Measurements from ENCODE around the gene TRIP4. TPM values are rescaled to one million over a fixed set of nuclear protein-coding genes. Genes with fewer than 3 reads are reported as not detected.
"Not testable (repeated sequence)": the region's sequence is repeated elsewhere in the genome, so short reads cannot be mapped to it uniquely, and the experiment has no call there.

Gene TRIP4
- total and polyA plus RNA-seq, 4 donors, result 6.3 to 10.7 (median 7.6) TPM

- TF ChIP-seq EGR1 (IDR thresholded peaks at IDR 0.05; ENCODE audit: low read depth in 2 of 2) (no peak), JUND (IDR thresholded peaks at IDR 0.05) (no peak), CTCF (IDR thresholded peaks at IDR 0.05; ENCODE audit: low read depth, low read length, missing input control) (no peak), TAF1 (conservative IDR thresholded peaks at IDR 0.05) (no peak)
Observed at GRCh38 chr15:64493641-64494040, 106.0 kb downstream of the TRIP4 start (continued).

GRCh38 chr15:64495968-64496367 lies 108.3 kb downstream of the TRIP4 start:
- H3K4me1 ChIP-seq (ENCODE audit: control insufficient read depth in 4 of 4, insufficient read depth in 4 of 4, low read length in 3 of 4); H3K27me3 ChIP-seq (ENCODE audit: control insufficient read depth in 4 of 4, insufficient read depth in 4 of 4, low read length in 3 of 4); H3K9ac ChIP-seq (ENCODE audit: low read depth in 1 of 2, low read length in 2 of 2); DNase-seq (ENCODE audit: low spot score); H3K27ac ChIP-seq (ENCODE audit: low read depth in 1 of 2, low read length in 2 of 2); H3K4me3 ChIP-seq (ENCODE audit: low read depth in 1 of 3, low read length in 3 of 3); H3K9me3 ChIP-seq (ENCODE audit: control insufficient read depth in 4 of 4, low read length in 3 of 4): not testable (repeated sequence)
- peaks cover 0 to 15% (median 8%) of the 10 kb centered on the region in 4 donors for H3K36me3 ChIP-seq (ENCODE audit: control insufficient read depth in 4 of 4, insufficient read depth in 3 of 4, low read depth in 1 of 4, low read length in 3 of 4)
- 90% methylated on average over 2 of the region's 2 CpGs for WGBS

- no peak for DNase-seq (ENCODE audit: low spot score)
- TF ChIP-seq REST (IDR thresholded peaks at IDR 0.05) (no peak), GABPA (IDR thresholded peaks at IDR 0.05 in 1 of 2, conservative IDR thresholded peaks at IDR 0.05 in 1 of 2) (no peak), NR2F2 (IDR thresholded peaks at IDR 0.05) (no peak), MAX (IDR thresholded peaks at IDR 0.05) (no peak), SP1 (IDR thresholded peaks at IDR 0.05) (no peak), RXRA (IDR thresholded peaks at IDR 0.05) (no peak), ZBTB33 (IDR thresholded peaks at IDR 0.05) (no peak), FOXA2 (IDR thresholded peaks at IDR 0.05) (no peak), EGR1 (IDR thresholded peaks at IDR 0.05; ENCODE audit: low read depth in 2 of 2) (no peak), FOXA1 (IDR thresholded peaks at IDR 0.05) (no peak), YY1 (IDR thresholded peaks at IDR 0.05) (no peak), ATF3 (IDR thresholded peaks at IDR 0.05) (no peak), TAF1 (conservative IDR thresholded peaks at IDR 0.05) (no peak), JUND (IDR thresholded peaks at IDR 0.05) (no peak), HNF4G (IDR thresholded peaks at IDR 0.05) (no peak), CTCF (IDR thresholded peaks at IDR 0.05; ENCODE audit: low read depth, low read length, missing input control) (no peak), RAD21 (IDR thresholded peaks at IDR 0.05) (no peak), HNF4A (conservative IDR thresholded peaks at IDR 0.05) (no peak)
- no peak overlapping the region for H3K4me3 ChIP-seq (ENCODE audit: low read depth in 1 of 3, low read length in 3 of 3)
- H3K27ac ChIP-seq (ENCODE audit: low read depth in 1 of 2, low read length in 2 of 2), result no peak overlapping the region
- peaks cover 0 to 15% (median 8%) of the 10 kb centered on the region in 4 donors for H3K36me3 ChIP-seq (ENCODE audit: control insufficient read depth in 4 of 4, insufficient read depth in 3 of 4, low read depth in 1 of 4, low read length in 3 of 4)
- no peaks in the 10 kb centered on the region for H3K27me3 ChIP-seq (ENCODE audit: control insufficient read depth in 4 of 4, insufficient read depth in 4 of 4, low read length in 3 of 4)
- WGBS, result 60% methylated on average over 3 of the region's 3 CpGs
- H3K9ac ChIP-seq (ENCODE audit: low read depth in 1 of 2, low read length in 2 of 2), result no peak overlapping the region
- peaks cover 0 to 7% (median 1%) of the 10 kb centered on the region in 4 donors for H3K4me1 ChIP-seq (ENCODE audit: control insufficient read depth in 4 of 4, insufficient read depth in 4 of 4, low read length in 3 of 4)
- no peaks in the 10 kb centered on the region for H3K9me3 ChIP-seq (ENCODE audit: control insufficient read depth in 4 of 4, low read length in 3 of 4)
Observed at GRCh38 chr15:64500695-64501395, 113.2 kb downstream of the TRIP4 start.
